HG02571 (cell line): ENCODE results near the gene RAB11B.
A peak's percentile ranks its signal among the peaks of the same experiment; 100 is the strongest.
"Not testable (repeated sequence)": the region's sequence is repeated elsewhere in the genome, so short reads cannot be mapped to it uniquely, and the experiment has no call there.

Source experiments
- ATAC-seq: cut with Tn5 transposase; IDR thresholded peaks from one replicate; pipeline ENCODE4 v1.9.1; 2021; ENCODE audit warnings: mild to moderate bottlenecking, moderate library complexity; ENCODE audit not compliant: unreplicated experiment

RAB11B gene

DNA sequence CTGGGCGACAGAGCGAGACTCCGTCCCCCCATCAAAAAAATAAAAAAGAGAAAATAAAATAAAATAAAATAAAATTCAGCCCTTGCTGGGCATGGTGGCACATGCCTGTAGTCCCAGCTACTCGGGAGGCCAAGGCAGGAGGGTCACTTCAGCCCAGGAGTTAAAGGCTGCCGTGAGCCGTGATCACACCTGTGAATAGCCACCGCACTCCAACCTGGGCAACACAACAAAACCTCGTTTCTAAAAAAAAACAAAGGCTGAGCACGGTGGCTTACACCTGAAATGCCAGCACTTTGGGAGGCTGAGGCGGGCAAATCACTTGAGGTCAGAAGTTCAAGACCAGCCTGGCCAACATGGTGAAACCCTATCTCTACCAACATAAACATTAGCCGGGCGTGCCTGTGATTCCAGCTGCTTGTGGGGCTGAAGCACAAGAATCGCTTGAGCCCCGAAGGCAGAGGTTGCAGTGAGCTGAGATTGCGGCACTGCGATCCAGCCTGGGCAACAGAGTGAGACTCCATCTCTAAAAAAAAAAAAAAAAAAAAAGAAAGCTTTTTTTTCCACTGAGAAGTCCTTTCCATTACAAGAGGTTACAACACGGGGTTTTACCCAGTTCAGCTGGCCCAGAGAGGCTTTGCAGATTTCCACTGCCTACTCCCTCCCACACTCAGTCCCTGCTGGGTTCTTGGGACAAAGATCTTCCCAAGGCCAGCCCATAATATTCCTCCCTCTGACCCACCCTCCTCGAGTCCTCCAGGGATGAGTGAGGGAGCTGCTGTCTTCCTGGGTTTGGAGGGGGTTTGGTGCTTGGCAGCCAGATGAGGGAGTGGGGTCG is 19.8 kb upstream of the RAB11B start:
- ATAC-seq = no peak

- ATAC-seq = no peak
These were observed 19.0 kb upstream of the RAB11B start for GRCh38 chr19:8371011-8371804.

DNA sequence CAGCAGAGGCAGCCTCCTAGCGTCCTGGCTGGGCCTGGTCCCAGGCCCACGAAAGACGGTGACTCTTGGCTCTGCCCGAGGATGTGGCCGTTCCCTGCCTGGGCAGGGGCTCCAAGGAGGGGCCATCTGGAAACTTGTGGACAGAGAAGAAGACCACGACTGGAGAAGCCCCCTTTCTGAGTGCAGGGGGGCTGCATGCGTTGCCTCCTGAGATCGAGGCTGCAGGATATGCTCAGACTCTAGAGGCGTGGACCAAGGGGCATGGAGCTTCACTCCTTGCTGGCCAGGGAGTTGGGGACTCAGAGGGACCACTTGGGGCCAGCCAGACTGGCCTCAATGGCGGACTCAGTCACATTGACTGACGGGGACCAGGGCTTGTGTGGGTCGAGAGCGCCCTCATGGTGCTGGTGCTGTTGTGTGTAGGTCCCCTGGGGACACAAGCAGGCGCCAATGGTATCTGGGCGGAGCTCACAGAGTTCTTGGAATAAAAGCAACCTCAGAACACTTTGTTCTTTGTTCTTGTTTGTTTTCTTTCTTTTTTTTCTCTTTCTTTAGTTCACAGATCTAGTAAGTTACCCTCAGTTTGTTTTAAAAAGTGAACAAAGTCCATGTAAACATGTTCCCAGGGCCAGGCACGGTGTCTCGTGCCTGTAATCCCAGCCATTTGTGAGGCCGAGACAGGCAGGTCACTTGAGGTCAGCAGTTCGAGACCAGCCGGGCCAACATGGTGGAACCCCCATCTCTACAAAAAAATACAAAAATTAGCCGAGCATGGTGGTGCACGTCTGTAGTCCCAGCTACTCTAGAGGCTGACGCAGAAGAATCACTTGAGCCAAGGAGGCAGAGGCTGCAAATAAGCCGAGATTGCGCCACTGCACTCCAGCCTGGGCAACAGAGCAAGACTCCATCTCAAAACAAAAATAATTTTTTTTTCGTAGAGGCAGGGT is 16.0 kb upstream of the RAB11B start:
- no peak for ATAC-seq

DNA sequence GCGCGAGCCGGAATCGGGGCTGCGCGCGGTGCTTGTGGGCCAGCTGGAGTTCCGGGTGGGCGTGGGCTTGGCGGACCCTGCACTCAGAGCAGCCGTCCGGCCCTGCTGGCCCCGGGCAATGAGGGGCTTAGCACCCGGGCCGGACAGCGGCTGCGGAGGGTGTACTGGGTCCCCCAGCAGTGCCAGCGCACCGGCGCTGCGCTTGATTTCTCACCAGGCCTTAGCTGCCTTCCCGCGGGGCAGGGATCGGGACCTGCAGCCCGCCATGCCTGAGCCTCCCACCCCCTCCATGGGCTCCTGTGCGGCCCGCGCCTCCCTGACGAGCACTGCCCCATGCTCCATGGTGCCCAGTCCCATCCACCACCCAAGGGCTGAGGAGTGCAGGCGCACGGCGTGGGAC is 14.4 kb upstream of the RAB11B start:
- ATAC-seq = not testable (repeated sequence)

DNA sequence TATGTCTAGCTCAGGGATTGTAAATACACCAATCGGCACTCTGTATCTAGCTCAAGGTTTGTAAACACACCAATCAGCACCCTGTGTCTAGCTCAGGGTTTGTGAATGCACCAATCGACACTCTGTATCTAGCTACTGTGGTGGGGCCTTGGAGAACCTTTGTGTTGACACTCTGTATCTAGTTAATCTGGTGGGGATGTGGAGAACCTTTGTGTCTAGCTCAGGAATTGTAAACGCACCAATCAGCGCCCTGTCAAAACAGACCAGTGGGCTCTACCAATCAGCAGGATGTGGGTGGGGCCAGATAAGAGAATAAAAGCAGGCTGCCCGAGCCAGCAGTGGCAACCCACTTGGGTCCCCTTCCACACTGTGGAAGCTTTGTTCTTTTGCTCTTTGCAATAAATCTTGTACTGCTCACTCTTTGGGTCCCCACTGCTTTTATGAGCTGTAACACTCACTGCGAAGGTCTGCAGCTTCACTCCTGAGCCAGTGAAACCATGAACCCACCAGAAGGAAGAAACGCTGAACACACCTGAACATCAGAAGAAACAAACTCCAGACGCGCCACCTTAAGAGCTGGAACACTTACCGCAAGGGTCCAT is 13.7 kb upstream of the RAB11B start:
- not testable (repeated sequence) for ATAC-seq

DNA sequence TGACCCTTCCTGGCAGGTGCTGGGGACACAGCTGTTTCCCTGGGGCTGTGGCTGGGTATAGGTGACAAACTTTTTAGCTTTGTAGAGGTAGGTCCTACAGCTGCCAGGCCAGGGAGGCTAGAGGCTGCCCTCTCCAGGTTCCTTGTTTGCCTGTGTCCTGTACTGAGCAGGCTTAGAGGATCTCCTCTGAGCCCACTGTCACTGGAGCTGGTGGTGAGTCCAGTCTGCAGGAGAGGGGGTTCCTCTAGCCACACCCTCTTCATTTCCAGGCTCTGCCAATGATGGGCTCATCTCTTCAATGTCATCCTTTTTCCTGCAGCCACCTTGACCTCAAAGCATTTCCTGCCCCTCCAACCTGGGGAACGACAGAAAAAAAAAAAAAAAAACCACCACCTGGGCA is 12.6 kb upstream of the RAB11B start:
- no peak for ATAC-seq

DNA sequence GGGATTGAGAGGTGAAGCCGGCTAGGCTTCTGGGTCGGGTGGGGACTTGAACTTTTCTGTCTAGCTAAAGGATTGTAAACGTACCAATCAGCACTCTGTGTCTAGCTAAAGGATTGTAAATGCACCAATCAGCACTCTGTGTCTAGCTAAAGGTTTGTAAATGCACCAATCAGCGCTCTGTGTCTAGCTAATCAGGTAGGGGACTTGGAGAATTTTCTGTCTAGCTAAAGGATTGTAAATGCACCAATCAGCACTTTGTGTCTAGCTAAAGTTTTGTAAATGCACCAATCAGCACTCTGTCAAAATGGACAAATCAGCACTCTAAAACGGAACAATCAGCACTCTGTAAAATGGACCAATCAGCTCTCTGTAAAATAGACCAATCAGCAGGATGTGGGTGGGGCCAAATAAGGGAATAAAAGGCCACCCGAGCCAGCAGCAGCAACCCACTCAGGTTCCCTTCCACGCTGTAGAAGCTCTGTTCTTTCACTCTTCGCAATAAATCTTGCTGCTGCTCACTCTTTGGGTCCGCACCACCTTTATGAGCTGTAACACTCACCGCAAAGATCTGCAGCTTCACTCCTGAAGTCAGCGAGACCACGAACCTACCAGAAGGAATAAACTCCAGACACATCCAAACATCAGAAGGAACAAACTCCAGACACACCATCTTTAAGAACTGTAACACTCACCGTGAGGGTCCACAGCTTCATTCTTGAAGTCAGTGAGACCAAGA is 10.8 kb upstream of the RAB11B start:
- not testable (repeated sequence) for ATAC-seq

- ATAC-seq = not testable (repeated sequence)
These were observed 5.6 kb upstream of the RAB11B start for GRCh38 chr19:8384569-8384968.

DNA sequence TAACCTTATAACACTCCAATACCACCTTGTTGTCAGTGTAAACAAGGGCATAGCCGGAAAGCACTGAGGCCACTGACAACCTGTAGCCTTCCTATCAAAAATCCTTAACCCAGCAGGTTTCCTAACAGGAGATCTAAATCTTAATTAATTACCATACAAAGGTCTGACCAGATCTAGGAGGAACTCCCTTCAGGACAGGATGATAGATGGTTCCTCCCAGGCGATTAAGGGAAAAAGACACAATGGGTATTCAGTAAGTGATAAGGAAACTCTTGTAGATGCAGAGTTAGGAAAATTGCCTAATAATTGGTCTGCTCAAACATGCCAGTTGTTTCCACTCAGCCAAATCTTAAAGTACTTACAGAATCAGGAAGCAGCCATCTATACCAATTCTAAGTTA is 5.1 kb upstream of the RAB11B start:
- not testable (repeated sequence) for ATAC-seq

DNA sequence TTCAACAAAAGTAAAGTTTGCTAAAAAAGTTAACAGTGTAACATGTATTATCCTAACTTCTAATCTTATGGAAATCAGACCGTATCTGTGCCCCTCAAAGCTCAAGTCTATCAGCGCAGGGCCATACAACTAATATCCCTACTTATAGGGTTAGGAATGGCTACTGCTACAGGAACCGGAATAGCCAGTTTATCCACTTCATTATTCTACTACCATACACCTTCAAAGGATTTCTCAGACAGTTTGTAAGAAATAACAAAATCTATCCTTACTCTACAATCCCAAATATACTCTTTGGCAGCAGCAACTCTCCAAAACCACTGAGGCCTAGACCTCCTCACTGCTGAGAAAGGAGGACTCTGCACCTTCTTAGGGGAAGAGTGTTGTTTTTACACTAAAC is 4.6 kb upstream of the RAB11B start:
- ATAC-seq = not testable (repeated sequence)

DNA sequence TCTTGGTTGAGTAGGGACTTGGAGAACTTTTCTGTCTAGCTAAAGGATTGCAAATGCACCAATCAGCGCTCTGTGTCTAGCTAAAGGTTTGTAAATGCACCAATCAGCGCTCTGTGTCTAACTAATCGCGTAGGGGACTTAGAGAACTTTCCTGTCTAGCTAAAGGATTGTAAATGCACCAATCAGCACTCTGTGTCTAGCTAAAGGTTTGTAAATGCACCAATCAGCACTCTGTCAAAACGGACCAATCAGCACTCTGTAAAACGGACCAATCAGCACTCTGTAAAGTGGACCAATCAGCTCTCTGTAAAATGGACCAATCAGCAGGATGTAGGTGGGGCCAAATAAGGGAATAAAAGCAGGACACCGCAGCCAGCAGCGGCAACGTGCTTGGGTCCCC is 3.7 kb upstream of the RAB11B start:
- ATAC-seq = not testable (repeated sequence)

GRCh38 chr19:8386990-8387389 is 3.2 kb upstream of the RAB11B start:
- no peak for ATAC-seq

GRCh38 chr19:8387688-8388611 is 2.2 kb upstream of the RAB11B start:
- no peak for ATAC-seq

DNA sequence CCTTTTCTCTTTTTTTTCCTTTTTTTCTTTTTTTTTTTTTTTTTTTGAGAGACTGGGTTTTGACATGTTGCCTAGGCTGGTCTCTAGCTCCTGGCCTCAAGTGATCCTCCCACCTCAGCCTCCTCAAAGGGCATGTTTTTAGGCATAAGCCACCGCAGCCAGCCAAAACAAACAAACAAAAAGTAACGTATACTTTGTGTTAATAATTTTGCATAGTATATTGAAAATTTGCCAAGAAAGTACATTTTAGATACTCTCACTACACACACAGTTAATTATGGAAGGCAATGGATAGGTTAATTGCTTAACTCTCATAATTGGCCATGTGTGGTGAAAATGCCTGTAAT is 1.6 kb upstream of the RAB11B start:
- ATAC-seq = no peak

DNA sequence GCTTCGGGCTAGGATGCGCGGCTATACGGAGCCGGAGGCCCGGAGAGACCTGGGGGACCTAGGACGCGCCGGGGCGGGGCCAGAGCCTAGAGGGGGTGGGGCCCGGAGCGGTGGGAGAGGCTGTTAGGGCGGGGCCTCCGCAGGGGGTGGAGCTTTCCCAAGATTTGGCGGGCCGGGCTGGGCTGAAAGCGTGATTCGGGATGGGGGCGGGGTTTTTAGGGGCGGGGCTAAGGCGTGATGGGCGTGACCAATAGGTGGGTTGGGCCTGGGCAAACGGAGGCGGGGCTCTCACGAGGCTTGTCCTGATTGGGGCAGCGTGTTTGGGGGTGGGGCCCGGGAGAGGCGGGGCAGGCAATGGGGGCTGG is 439 bp downstream of the RAB11B start:
- peak; percentile 42 for ATAC-seq

DNA sequence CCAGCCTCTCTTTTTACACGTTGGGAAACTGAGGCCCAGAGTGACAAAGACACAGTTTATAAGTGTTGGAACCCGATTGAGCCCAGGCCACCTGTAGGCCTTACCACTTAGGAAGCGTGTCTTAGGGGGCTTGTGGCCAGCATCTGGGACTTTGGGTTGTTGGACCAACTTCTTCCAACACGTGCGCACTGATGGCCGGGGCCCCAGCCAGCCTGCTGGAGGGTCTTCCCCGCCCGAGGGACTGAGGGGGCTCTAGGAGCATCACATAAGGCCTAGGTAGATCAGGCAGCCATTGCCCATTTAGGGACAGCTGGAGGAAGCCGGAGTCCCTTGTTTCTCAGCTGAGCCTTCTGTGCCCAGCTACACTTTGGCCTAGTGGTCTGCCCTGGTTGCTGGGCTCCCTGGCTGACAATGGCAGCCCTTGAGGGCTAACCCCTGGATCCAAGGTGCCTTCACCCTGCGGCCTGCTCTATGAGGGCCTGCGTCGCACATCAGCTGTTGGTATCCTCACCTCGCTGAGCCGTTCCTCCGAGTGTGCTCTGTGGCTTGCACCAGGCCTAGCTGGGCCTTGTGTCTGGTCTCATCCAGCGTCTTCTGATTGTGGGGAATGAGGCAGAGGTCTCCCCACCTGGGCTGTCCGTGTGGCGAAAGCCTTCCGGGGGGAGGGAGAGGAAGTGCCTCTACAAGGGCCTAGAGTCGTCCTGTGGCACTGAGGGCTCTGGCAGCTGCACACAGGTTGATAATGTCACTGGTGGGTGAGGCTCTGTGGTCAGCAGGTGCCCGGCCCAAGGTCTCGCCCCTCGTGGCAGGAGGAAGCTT is 1.2 kb downstream of the RAB11B start:
- ATAC-seq = no peak

DNA sequence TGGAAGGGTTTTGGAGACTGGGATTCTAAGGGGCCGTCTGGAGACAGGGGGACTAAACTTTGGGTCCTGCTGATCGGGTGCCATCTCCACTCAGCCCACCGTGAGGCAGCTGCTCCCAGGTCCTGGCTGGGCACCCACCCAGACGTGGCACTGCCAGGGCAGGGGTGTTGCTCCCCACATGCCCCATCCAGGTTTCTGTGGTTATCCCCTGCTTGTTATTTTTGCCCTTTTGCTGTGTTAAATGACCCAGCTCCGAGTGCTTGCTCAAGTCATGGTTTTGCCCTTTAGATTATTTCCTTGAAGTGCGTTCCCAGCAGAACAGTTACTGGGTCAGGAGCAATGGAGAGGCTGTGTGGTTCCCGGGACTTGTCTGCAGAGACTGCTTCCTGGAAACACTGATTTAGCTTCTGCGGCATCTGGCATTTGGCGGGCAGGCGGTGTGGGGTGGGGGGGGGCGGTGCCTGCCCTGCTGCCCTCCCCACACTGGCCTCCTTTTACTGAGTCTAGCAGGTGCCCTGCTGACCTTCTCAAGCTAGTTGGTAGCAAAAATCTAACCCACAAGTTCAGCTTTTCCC is 1.9 kb downstream of the RAB11B start:
- ATAC-seq = no peak
